T47D (cell line): ENCODE results near the gene FNBP1.
"Not testable (repeated sequence)": the region's sequence is repeated elsewhere in the genome, so short reads cannot be mapped to it uniquely, and the experiment has no call there.

ENCODE experiments used
- DNase-seq, 2 experiments: peaks; one replicate each; pipeline versions ENCODE4 v3.0.0 to v3.0.0-alpha.2; 2011 to 2012; ENCODE audit warnings: low read depth in 1 of 2, low spot score in 1 of 2
- JUND ChIP-seq: IDR thresholded peaks from 2 replicates; pipeline ENCODE4 v1.6.1; 2012; ENCODE audit warnings: low read depth
- in situ Hi-C: cut with HindIII; loops from 2 replicates; pipeline ENCODE4 v1.10.0; 2016; ENCODE audit warnings: low sequenced_read_pairs, low pct_unique_long_range_greater_than_20kb

FNBP1 gene

GRCh38 chr9:129945314-129945713, 97.7 kb downstream of the FNBP1 start:
- no peak for TF ChIP-seq JUND
- DNase-seq = no peak
- in situ Hi-C loops = no loop called here

- DNase-seq = no peak
- TF ChIP-seq JUND = no peak
- in situ Hi-C loops = no loop called here
These were observed 98.4 kb downstream of the FNBP1 start for GRCh38 chr9:129944506-129945116.

GRCh38 chr9:129939431-129939830, 103.6 kb downstream of the FNBP1 start:
- in situ Hi-C loops = no loop called here
- no peak for TF ChIP-seq JUND

GRCh38 chr9:129938291-129938979, 104.6 kb downstream of the FNBP1 start:
- no peak for DNase-seq
- in situ Hi-C loops = no loop called here
- no peak for TF ChIP-seq JUND

More at GRCh38 chr9:129939431-129939830, 103.6 kb downstream of the FNBP1 start:
- no peak for DNase-seq

DNA sequence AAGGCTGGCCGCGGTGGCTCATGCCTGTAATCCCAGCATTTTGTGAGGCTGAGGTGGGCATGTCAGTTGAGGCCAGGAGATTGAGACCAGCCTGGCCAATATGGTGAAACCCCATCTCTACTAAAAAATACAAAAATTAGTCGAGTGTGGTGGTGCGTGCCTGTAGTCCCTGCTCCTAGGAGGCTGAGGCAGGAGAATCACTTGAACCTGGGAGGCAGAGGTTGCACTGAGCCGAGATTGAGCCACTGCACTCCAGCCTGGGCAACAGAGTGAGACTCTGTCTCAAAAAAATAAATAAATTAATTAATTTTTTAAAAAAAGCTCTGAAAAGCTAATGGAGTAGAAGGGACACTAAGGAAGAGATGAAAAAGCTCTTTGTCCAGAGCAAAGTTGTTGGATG, 105.1 kb downstream of the FNBP1 start:
- DNase-seq, in situ Hi-C loops: not testable (repeated sequence)

DNA sequence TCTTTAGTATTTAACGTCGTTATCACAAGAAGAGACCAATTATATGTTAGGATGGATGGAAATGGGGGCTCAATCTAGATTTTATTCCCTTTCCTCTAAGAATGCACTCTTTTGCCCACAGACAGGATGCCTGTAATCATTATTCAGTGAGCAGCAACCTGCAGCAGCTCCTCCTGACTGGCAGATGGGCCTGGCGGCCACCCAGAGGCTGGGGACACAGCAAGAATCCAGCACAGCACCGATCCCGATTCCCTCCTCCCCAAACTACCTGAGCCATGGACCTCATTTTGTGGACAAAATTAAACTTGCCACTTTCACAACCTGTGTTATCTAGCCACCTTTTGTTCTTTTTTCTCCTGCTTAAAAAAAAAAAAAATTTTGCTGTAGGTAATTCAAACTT, 106.8 kb downstream of the FNBP1 start:
- no peak for DNase-seq
- in situ Hi-C loops = no loop called here
- TF ChIP-seq JUND = no peak

- DNase-seq = no peak
- no peak for TF ChIP-seq JUND
- in situ Hi-C loops = no loop called here
These were observed 108.2 kb downstream of the FNBP1 start for GRCh38 chr9:129934780-129935179.

GRCh38 chr9:129934041-129934591, 108.9 kb downstream of the FNBP1 start:
- DNase-seq = no peak
- in situ Hi-C loops = no loop called here
- TF ChIP-seq JUND = no peak

DNA sequence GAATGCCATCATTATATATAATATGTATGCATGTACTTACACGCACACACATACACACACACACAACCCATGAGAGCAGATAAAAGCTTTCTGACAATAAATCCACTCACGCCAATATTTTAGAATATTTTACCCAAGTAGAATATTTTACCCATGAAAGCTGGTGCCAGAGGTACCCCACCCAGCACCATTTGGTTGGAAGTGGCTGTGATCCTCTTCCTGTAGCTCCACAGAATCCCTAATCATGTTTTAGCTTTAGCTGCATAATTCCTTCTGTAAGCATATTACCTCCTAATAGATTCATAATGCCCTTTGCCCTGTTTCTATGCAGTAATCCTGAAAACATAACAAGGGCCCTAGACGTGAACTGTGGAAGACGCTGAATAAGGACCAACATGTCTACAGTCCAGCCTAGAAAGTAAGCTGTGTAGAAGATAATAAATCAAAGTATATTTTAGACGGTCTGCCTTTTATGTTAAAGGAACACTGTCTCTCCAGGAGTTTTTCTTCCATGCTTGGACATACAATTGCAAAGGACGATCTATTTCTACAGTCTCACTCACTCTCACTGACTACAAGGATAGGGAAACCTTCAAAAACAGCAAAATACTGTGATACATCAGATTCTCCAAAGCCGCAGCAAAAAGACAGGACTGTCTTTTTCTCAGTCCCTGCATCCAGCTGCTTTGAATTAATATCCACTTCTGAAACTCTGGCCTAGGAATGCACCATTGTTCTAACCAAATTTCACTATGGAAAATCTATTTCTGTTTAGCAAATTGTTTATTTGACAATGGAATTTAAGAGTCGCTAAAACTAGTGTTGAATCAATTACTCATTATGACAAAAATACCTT, 109.6 kb downstream of the FNBP1 start:
- DNase-seq = no peak
- in situ Hi-C loops = no loop called here

GRCh38 chr9:129932303-129933151, 110.5 kb downstream of the FNBP1 start:
- no peak for TF ChIP-seq JUND
- no peak for DNase-seq
- in situ Hi-C loops = no loop called here

More for the DNA sequence above, 109.6 kb downstream of the FNBP1 start:
- no peak for TF ChIP-seq JUND

DNA sequence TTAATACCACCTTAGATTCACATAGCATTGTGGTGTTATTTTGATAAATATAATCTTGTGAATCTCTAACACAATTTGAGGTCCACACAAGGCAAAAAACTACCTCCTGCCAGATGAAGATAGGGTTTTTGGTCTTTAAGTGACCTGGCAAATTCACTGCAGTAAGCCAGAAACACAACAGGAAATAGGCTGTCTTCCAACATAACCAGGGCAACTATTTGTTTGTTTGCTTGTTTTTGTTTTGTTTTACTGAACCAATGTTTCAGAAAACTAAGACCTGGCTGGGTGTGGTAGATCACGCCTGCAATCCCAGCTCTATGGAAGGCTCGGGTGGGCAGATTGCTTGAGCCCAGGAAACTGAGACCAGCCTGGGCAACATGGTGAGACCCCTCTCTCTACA, 112.2 kb downstream of the FNBP1 start:
- no peak for TF ChIP-seq JUND
- in situ Hi-C loops = no loop called here

DNA sequence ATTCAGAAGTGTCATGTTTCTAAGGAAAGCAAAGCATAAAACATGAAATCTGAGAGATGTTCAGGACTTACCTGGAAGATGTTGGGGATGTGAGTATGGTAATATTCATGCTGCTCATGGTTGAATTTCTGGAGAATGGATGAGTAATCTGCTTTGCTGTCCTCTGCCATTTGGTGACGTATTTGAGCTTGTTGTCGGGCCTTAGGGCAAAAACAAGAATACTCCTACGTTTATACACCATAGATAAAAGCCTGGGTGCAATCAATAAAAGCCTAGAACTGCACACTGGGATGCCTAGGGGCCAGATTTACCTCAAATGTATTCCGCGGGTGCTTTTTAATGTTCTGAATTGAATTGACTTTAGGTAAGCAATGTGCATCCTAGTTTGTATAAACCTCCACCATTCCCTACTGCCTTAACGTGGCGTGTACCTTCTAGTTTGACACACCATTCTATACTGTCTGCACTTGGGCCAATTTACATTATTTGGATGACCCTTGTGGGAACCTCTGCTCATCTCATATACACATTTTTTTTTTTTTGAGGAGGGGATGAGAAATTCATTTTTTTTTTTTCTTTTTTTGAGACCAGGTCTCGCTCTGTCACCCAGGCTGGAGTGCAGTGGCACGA, 113.4 kb downstream of the FNBP1 start:
- in situ Hi-C loops = no loop called here
- DNase-seq = no peak
- no peak for TF ChIP-seq JUND

More for the DNA sequence above, 112.2 kb downstream of the FNBP1 start:
- no peak for DNase-seq
